Measurements from ENCODE around the gene CFAP77.

CFAP77 gene

GRCh38 chr9:132478353-132479050, 68.5 kb downstream of the CFAP77 start:
- Histone ChIP-seq H3K18ac (ENCODE audit: low read length) (no peak overlapping the region), H3K79me1 (ENCODE audit: low read length) (no peaks in the 10 kb centered on the region), H3K4me2 (ENCODE audit: low read length) (no peak overlapping the region), H3K4me1 (ENCODE audit: control insufficient read depth, low read depth, low read length) (no peaks in the 10 kb centered on the region), H2BK5ac (ENCODE audit: low read length) (no peak overlapping the region), H3K36me3 (ENCODE audit: control insufficient read depth, insufficient read depth, low read length) (no peaks in the 10 kb centered on the region), H3K9ac (ENCODE audit: low read length) (no peak overlapping the region), H4K8ac (ENCODE audit: low read depth, low read length) (no peak overlapping the region), H3K27me3 (ENCODE audit: insufficient read depth, low read length, poor library complexity) (no peaks in the 10 kb centered on the region), H3K4me3 (ENCODE audit: low read length) (no peak overlapping the region), H2AK5ac (ENCODE audit: low read length) (no peak overlapping the region), H2BK120ac (ENCODE audit: low read depth, low read length) (no peak overlapping the region), H3K56ac (ENCODE audit: low read length) (no peak overlapping the region), H4K5ac (ENCODE audit: low read length) (no peak overlapping the region), H2BK15ac (replicated peaks; ENCODE audit: low read depth) (no peak overlapping the region), H3K23ac (ENCODE audit: low read length) (no peak overlapping the region), H3K27ac (ENCODE audit: low read depth, low read length) (no peak overlapping the region), H3K4ac (ENCODE audit: low read depth, low read length) (no peak overlapping the region), H3K79me2 (ENCODE audit: control insufficient read depth, insufficient read depth, low read length) (no peaks in the 10 kb centered on the region)
- no peak for DNase-seq
- WGBS (ENCODE audit: extremely low coverage, insufficient coverage, low lambda C conversion rate), result no CpG with 5 or more reads among the region's 15 CpGs

- Histone ChIP-seq H3K4me2 (ENCODE audit: low read length) (no peak overlapping the region), H2BK120ac (ENCODE audit: low read depth, low read length) (no peak overlapping the region), H3K23ac (ENCODE audit: low read length) (no peak overlapping the region), H4K8ac (ENCODE audit: low read depth, low read length) (no peak overlapping the region), H2BK15ac (replicated peaks; ENCODE audit: low read depth) (no peak overlapping the region), H2BK5ac (ENCODE audit: low read length) (no peak overlapping the region), H3K27me3 (ENCODE audit: insufficient read depth, low read length, poor library complexity) (no peaks in the 10 kb centered on the region), H3K9ac (ENCODE audit: low read length) (no peak overlapping the region), H3K4ac (ENCODE audit: low read depth, low read length) (no peak overlapping the region), H3K79me1 (ENCODE audit: low read length) (no peaks in the 10 kb centered on the region), H3K4me1 (ENCODE audit: control insufficient read depth, low read depth, low read length) (no peaks in the 10 kb centered on the region), H3K56ac (ENCODE audit: low read length) (no peak overlapping the region), H3K18ac (ENCODE audit: low read length) (no peak overlapping the region), H4K5ac (ENCODE audit: low read length) (no peak overlapping the region), H2AK5ac (ENCODE audit: low read length) (no peak overlapping the region), H3K4me3 (ENCODE audit: low read length) (no peak overlapping the region), H3K36me3 (ENCODE audit: control insufficient read depth, insufficient read depth, low read length) (no peaks in the 10 kb centered on the region), H3K79me2 (ENCODE audit: control insufficient read depth, insufficient read depth, low read length) (no peaks in the 10 kb centered on the region), H3K27ac (ENCODE audit: low read depth, low read length) (no peak overlapping the region)
- WGBS (ENCODE audit: extremely low coverage, insufficient coverage, low lambda C conversion rate), result no CpG with 5 or more reads among the region's 10 CpGs
- no peak for DNase-seq
These were observed 69.7 kb downstream of the CFAP77 start for GRCh38 chr9:132479733-132480132.

GRCh38 chr9:132481053-132481849, 71.2 kb downstream of the CFAP77 start:
- no peak overlapping the region for H3K56ac ChIP-seq (ENCODE audit: low read length)
- H3K36me3 ChIP-seq (ENCODE audit: control insufficient read depth, insufficient read depth, low read length), result no peaks in the 10 kb centered on the region
- no peaks in the 10 kb centered on the region for H3K4me1 ChIP-seq (ENCODE audit: control insufficient read depth, low read depth, low read length)
- H3K27ac ChIP-seq (ENCODE audit: low read depth, low read length), result no peak overlapping the region
- H3K4me3 ChIP-seq (ENCODE audit: low read length), result no peak overlapping the region
- DNase-seq, result no peak
- no peak overlapping the region for H2BK5ac ChIP-seq (ENCODE audit: low read length)
- H3K4ac ChIP-seq (ENCODE audit: low read depth, low read length), result no peak overlapping the region
- no peak overlapping the region for H4K5ac ChIP-seq (ENCODE audit: low read length)
- no peaks in the 10 kb centered on the region for H3K79me1 ChIP-seq (ENCODE audit: low read length)
- no peaks in the 10 kb centered on the region for H3K27me3 ChIP-seq (ENCODE audit: insufficient read depth, low read length, poor library complexity)
- H4K8ac ChIP-seq (ENCODE audit: low read depth, low read length), result no peak overlapping the region
- H2BK120ac ChIP-seq (ENCODE audit: low read depth, low read length), result no peak overlapping the region
- no peak overlapping the region for H2AK5ac ChIP-seq (ENCODE audit: low read length)
- no peak overlapping the region for H3K18ac ChIP-seq (ENCODE audit: low read length)
- H3K4me2 ChIP-seq (ENCODE audit: low read length), result no peak overlapping the region
- H2BK15ac ChIP-seq (replicated peaks; ENCODE audit: low read depth), result no peak overlapping the region
- WGBS (ENCODE audit: extremely low coverage, insufficient coverage, low lambda C conversion rate), result no CpG with 5 or more reads among the region's 20 CpGs
- H3K9ac ChIP-seq (ENCODE audit: low read length), result no peak overlapping the region
- H3K79me2 ChIP-seq (ENCODE audit: control insufficient read depth, insufficient read depth, low read length), result no peaks in the 10 kb centered on the region
- no peak overlapping the region for H3K23ac ChIP-seq (ENCODE audit: low read length)

GRCh38 chr9:132482196-132482813, 72.3 kb downstream of the CFAP77 start:
- H2AK5ac ChIP-seq (ENCODE audit: low read length), result no peak overlapping the region
- H3K4ac ChIP-seq (ENCODE audit: low read depth, low read length), result no peak overlapping the region
- H2BK120ac ChIP-seq (ENCODE audit: low read depth, low read length), result no peak overlapping the region
- no peak overlapping the region for H3K4me3 ChIP-seq (ENCODE audit: low read length)
- no peaks in the 10 kb centered on the region for H3K4me1 ChIP-seq (ENCODE audit: control insufficient read depth, low read depth, low read length)
- H3K56ac ChIP-seq (ENCODE audit: low read length), result no peak overlapping the region
- H4K5ac ChIP-seq (ENCODE audit: low read length), result no peak overlapping the region
- no peak for DNase-seq
- no peak overlapping the region for H3K18ac ChIP-seq (ENCODE audit: low read length)
- H2BK15ac ChIP-seq (replicated peaks; ENCODE audit: low read depth), result no peak overlapping the region
- no peak overlapping the region for H3K9ac ChIP-seq (ENCODE audit: low read length)
- no peaks in the 10 kb centered on the region for H3K27me3 ChIP-seq (ENCODE audit: insufficient read depth, low read length, poor library complexity)
- H3K27ac ChIP-seq (ENCODE audit: low read depth, low read length), result no peak overlapping the region
- no peaks in the 10 kb centered on the region for H3K36me3 ChIP-seq (ENCODE audit: control insufficient read depth, insufficient read depth, low read length)
- no peak overlapping the region for H2BK5ac ChIP-seq (ENCODE audit: low read length)
- WGBS (ENCODE audit: extremely low coverage, insufficient coverage, low lambda C conversion rate), result no CpG with 5 or more reads among the region's 17 CpGs
- H3K4me2 ChIP-seq (ENCODE audit: low read length), result no peak overlapping the region
- no peak overlapping the region for H4K8ac ChIP-seq (ENCODE audit: low read depth, low read length)
- H3K23ac ChIP-seq (ENCODE audit: low read length), result no peak overlapping the region
- no peaks in the 10 kb centered on the region for H3K79me2 ChIP-seq (ENCODE audit: control insufficient read depth, insufficient read depth, low read length)
- no peaks in the 10 kb centered on the region for H3K79me1 ChIP-seq (ENCODE audit: low read length)

GRCh38 chr9:132485393-132485792, 75.4 kb downstream of the CFAP77 start:
- no peak overlapping the region for H3K23ac ChIP-seq (ENCODE audit: low read length)
- no peak overlapping the region for H3K9ac ChIP-seq (ENCODE audit: low read length)
- H3K4ac ChIP-seq (ENCODE audit: low read depth, low read length), result no peak overlapping the region
- no peaks in the 10 kb centered on the region for H3K36me3 ChIP-seq (ENCODE audit: control insufficient read depth, insufficient read depth, low read length)
- no CpG with 5 or more reads among the region's 14 CpGs for WGBS (ENCODE audit: extremely low coverage, insufficient coverage, low lambda C conversion rate)
- H3K4me1 ChIP-seq (ENCODE audit: control insufficient read depth, low read depth, low read length), result no peaks in the 10 kb centered on the region
- H2BK5ac ChIP-seq (ENCODE audit: low read length), result no peak overlapping the region
- H2AK5ac ChIP-seq (ENCODE audit: low read length), result no peak overlapping the region
- no peak overlapping the region for H3K4me3 ChIP-seq (ENCODE audit: low read length)
- no peak overlapping the region for H4K5ac ChIP-seq (ENCODE audit: low read length)
- no peak overlapping the region for H2BK120ac ChIP-seq (ENCODE audit: low read depth, low read length)
- H3K27ac ChIP-seq (ENCODE audit: low read depth, low read length), result no peak overlapping the region
- H4K8ac ChIP-seq (ENCODE audit: low read depth, low read length), result no peak overlapping the region
- H3K79me1 ChIP-seq (ENCODE audit: low read length), result no peaks in the 10 kb centered on the region
- H3K27me3 ChIP-seq (ENCODE audit: insufficient read depth, low read length, poor library complexity), result no peaks in the 10 kb centered on the region
- H3K4me2 ChIP-seq (ENCODE audit: low read length), result no peak overlapping the region
- no peak for DNase-seq
- no peak overlapping the region for H3K18ac ChIP-seq (ENCODE audit: low read length)
- no peak overlapping the region for H3K56ac ChIP-seq (ENCODE audit: low read length)
- no peak overlapping the region for H2BK15ac ChIP-seq (replicated peaks; ENCODE audit: low read depth)
- H3K79me2 ChIP-seq (ENCODE audit: control insufficient read depth, insufficient read depth, low read length), result no peaks in the 10 kb centered on the region
